Hepatocyte (in vitro differentiated cells): ENCODE data around the gene CPA1. TPM values are rescaled to one million over a fixed set of nuclear protein-coding genes. Genes with fewer than 3 reads are reported as not detected.

Experiments
- DNase-seq: peaks from one replicate; pipeline ENCODE4 v3.0.0-alpha.2; 2016; ENCODE audit warnings: low spot score
- H2AFZ ChIP-seq: fragments of 200-600 bp; sonication (generic); 2 replicates; pipeline ENCODE4 v1.6.0; 2016; ENCODE audit warnings: antibody characterized with exemption, mild to moderate bottlenecking
- H3K27ac ChIP-seq: fragments of 200-600 bp; sonication (generic); 2 replicates; pipeline ENCODE4 v1.5.1; 2016; ENCODE audit warnings: mild to moderate bottlenecking
- H3K27me3 ChIP-seq: fragments of 200-600 bp; sonication (generic); 2 replicates; pipeline ENCODE4 v1.6.1; 2016
- H3K36me3 ChIP-seq: fragments of 200-600 bp; sonication (generic); replicated peaks from 2 replicates; pipeline ENCODE4 v1.5.1; 2016; ENCODE audit warnings: low read depth; ENCODE audit not compliant: insufficient read depth
- H3K4me1 ChIP-seq: fragments of 200-600 bp; sonication (generic); 2 replicates; pipeline ENCODE4 v1.5.1; 2016; ENCODE audit warnings: mild to moderate bottlenecking, moderate library complexity; ENCODE audit not compliant: insufficient read depth
- H3K4me2 ChIP-seq: fragments of 200-600 bp; sonication (generic); 2 replicates; pipeline ENCODE4 v1.6.0; 2016
- H3K4me3 ChIP-seq: fragments of 200-600 bp; sonication (generic); 2 replicates; pipeline ENCODE4 v1.5.1; 2016; ENCODE audit warnings: mild to moderate bottlenecking
- H3K79me2 ChIP-seq: fragments of 200-600 bp; sonication (generic); 2 replicates; pipeline ENCODE4 v1.6.0; 2017; ENCODE audit warnings: mild to moderate bottlenecking
- H3K9me2 ChIP-seq: fragments of 200-600 bp; sonication (generic); replicated peaks from 2 replicates; pipeline ENCODE4 v1.6.0; 2017; ENCODE audit warnings: mild to moderate bottlenecking; ENCODE audit not compliant: insufficient read depth
- H3K9me3 ChIP-seq: fragments of 200-600 bp; sonication (generic); 2 replicates; pipeline ENCODE4 v1.5.1; 2016; ENCODE audit warnings: low read depth, mild to moderate bottlenecking
- H4K20me1 ChIP-seq: fragments of 200-600 bp; sonication (generic); 2 replicates; pipeline ENCODE4 v1.6.0; 2016; ENCODE audit warnings: mild to moderate bottlenecking; ENCODE audit not compliant: insufficient read depth, poor library complexity, severe bottlenecking
- CTCF ChIP-seq: fragments of 200-600 bp; sonication (generic); IDR thresholded peaks from 2 replicates; pipeline ENCODE4 v1.5.1; 2016; ENCODE audit warnings: antibody characterized with exemption, mild to moderate bottlenecking; ENCODE audit not compliant: poor library complexity
- EZH2 ChIP-seq: fragments of 200-600 bp; sonication (generic); IDR thresholded peaks from 2 replicates; pipeline ENCODE4 v1.6.1; 2016; ENCODE audit warnings: antibody characterized with exemption, mild to moderate bottlenecking, borderline replicate concordance
- EZH2phosphoT487 ChIP-seq: fragments of 200-600 bp; sonication (generic); IDR thresholded peaks from one replicate; pipeline ENCODE4 v1.6.1; 2018; ENCODE audit warnings: antibody characterized with exemption, mild to moderate bottlenecking, low read depth, moderate library complexity; ENCODE audit not compliant: unreplicated experiment, severe bottlenecking
- WGBS: methylation state at CpG from one replicate; pipeline ENCODE4 v1.1.6; 2016; ENCODE audit warnings: low lambda C conversion rate; ENCODE audit errors: missing lambda C conversion rate; 5-methylcytosine and 5-hydroxymethylcytosine counted together
- polyA plus RNA-seq: library from polyadenylated mRNA; unstranded; fragments of >200 nt; fragmentation: Nextera tagmentation; extraction: Ambion mirVana; gene quantifications from 2 replicates; pipeline ENCODE4 v1.2.1, GENCODE V29; 2016
- total RNA-seq: library from RNA; depleted of rRNA; stranded (reverse); fragments of >200 nt; gene quantifications from 2 replicates; pipeline ENCODE4 v1.2.3, GENCODE V29; 2014

The CPA1 gene
- total and polyA plus RNA-seq, 2 experiments from 2014 or later = 3.8 to 4.4 TPM

DNA sequence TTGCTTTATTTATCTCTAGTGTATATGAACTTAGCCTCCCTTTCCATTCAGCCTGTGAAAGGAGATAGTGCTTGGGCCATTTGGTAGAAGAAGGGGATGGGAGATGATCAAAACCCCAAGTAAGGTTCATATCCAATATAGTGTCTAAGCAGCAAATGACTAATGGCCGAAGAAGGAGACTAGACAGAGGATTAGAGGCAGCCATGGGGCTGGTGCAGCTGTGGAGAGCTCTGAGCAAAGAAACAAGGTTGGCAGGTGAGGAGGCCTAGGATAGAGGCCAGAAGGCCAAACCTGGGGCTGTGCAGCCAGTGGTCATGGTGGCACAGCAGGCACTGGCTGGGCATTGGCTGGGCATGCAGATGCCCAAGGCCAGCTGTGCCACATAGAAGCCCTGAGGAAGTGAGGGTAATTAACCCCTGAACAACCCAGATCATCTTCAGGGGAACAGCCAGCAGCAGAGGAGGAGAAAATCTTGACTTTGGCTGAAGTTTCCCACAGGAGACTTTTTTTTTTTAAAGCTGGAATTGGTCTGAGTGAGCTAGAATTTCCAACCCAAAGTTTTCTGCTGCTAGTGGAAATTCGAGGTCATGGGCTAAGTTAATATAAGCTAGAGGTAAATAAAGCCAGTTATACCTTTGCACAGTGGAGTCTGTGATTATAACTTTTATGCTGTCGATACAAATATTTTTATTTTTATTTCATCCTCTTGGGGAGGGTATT lies 10.3 kb upstream of the CPA1 start:
- Histone ChIP-seq H3K4me1 (peaks cover 78% of the 10 kb centered on the region), H3K4me3 (no peak overlapping the region), H4K20me1 (no peaks in the 10 kb centered on the region), H3K27ac (peak overlapping the region; percentile 94), H3K9me2 (no peaks in the 10 kb centered on the region), H3K36me3 (no peaks in the 10 kb centered on the region), H3K9me3 (no peaks in the 10 kb centered on the region), H3K27me3 (no peaks in the 10 kb centered on the region), H2AFZ (no peak overlapping the region), H3K79me2 (no peaks in the 10 kb centered on the region), H3K4me2 (peak overlapping the region; percentile 21)
- no peak for DNase-seq
- no peak for TF ChIP-seq EZH2
- TF ChIP-seq CTCF = no peak
- TF ChIP-seq EZH2phosphoT487 = no peak
- WGBS = 73% methylated on average over 3 of the region's 3 CpGs

DNA sequence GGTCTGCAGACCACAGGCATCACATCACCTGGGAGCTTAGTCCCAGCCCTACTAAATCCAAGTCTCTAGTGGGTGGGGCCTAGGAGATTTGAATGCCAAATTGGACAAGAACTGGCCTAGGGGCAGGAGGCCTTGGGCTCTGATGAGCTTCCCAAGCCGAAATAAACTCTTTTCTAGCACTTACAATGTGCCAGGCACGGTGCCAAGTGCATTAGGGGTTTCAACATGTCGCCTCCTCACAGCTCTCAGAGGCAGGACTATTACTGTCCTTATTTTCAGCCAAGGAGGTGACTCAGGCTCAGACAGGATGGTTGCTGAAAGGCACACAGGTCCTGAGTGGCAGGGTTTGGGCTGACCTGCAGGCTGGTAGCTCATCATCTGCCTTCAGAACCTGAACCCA lies 9.2 kb upstream of the CPA1 start:
- no peak for TF ChIP-seq CTCF
- TF ChIP-seq EZH2phosphoT487 = no peak
- TF ChIP-seq EZH2 = no peak
- H3K36me3 ChIP-seq = no peaks in the 10 kb centered on the region
- peak overlapping the region; percentile 94 for H3K27ac ChIP-seq
- WGBS = 80% methylated on average over 3 of the region's 3 CpGs
- H3K4me1 ChIP-seq = peaks cover 67% of the 10 kb centered on the region
- no peak overlapping the region for H3K4me2 ChIP-seq
- no peak for DNase-seq
- no peaks in the 10 kb centered on the region for H3K9me2 ChIP-seq
- no peak overlapping the region for H2AFZ ChIP-seq
- no peaks in the 10 kb centered on the region for H3K79me2 ChIP-seq
- H3K9me3 ChIP-seq = no peaks in the 10 kb centered on the region
- no peak overlapping the region for H3K4me3 ChIP-seq
- no peaks in the 10 kb centered on the region for H4K20me1 ChIP-seq
- no peaks in the 10 kb centered on the region for H3K27me3 ChIP-seq

DNA sequence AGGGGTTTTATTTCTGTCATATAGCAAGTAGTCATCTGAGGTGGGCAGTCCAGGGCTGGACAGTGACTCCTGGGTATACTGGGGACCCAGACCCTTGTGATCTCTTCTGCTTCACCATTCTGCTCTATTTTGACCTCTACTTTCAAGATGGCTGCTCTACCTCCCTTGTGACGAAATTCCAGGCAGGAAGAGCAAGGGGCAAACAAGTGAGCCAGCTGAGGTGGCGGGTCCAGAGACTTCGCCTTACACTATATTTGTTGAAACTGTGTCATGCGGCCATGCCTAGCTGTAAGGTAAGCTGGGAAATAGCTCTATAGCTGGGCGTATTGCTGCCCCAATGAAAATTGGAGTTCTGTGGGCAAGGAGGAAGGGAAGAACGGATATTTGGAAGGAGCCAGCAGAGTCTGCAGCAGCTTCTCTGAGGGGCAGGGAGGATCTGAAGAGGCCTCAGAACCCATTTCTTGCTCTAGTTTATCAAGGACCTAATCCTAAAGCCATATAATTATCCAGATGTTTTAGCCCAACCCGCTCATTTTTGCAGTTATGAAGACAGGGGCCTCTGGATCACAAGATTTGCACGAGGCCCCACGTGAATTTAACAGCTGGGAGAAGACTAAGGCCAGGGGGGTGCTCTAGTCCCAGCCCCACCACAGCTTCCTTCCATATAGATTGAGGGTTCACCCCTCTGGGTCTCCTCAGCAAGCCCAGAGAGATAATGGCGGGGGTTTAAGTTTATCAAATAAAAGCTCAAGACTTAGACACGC lies 7.7 kb upstream of the CPA1 start:
- Histone ChIP-seq H3K4me1 (peaks cover 58% of the 10 kb centered on the region), H3K79me2 (no peaks in the 10 kb centered on the region), H3K4me3 (no peak overlapping the region), H3K9me2 (no peaks in the 10 kb centered on the region), H3K27ac (peak overlapping the region; percentile 94), H3K9me3 (no peaks in the 10 kb centered on the region), H4K20me1 (no peaks in the 10 kb centered on the region), H3K4me2 (peak overlapping the region; percentile 24), H3K36me3 (no peaks in the 10 kb centered on the region), H3K27me3 (no peaks in the 10 kb centered on the region), H2AFZ (peak overlapping the region; percentile 2)
- WGBS = 71% methylated on average over 11 of the region's 11 CpGs
- no peak for DNase-seq
- TF ChIP-seq EZH2 (no peak), CTCF (no peak), EZH2phosphoT487 (no peak)
